H1 (cell line): ENCODE data around the gene RIPOR3. TPM values are rescaled to one million over a fixed set of nuclear protein-coding genes. Genes with fewer than 3 reads are reported as not detected.

Experiments
- BACH1 ChIP-seq: IDR thresholded peaks from 2 replicates; pipeline ENCODE4 v1.6.1; 2012; ENCODE audit warnings: low read length, improper control_type of control experiment
- GTF2F1 ChIP-seq: IDR thresholded peaks from 2 replicates; pipeline ENCODE4 v1.6.1; 2012; ENCODE audit warnings: low read depth, low read length, improper control_type of control experiment, borderline replicate concordance
- NANOG ChIP-seq: IDR thresholded peaks from 2 replicates; pipeline ENCODE4 v1.6.1; 2011; ENCODE audit warnings: low read length, low read depth, mild to moderate bottlenecking, inconsistent platforms; ENCODE audit not compliant: insufficient read depth, poor library complexity, severe bottlenecking
- RXRA ChIP-seq: IDR thresholded peaks from 2 replicates; pipeline ENCODE4 v1.6.1; 2011; ENCODE audit warnings: low read depth, mild to moderate bottlenecking, low read length, moderate library complexity; ENCODE audit not compliant: insufficient read depth
- SP1 ChIP-seq: IDR thresholded peaks from 2 replicates; pipeline ENCODE4 v1.6.1; 2011; ENCODE audit warnings: low read depth, low read length
- SUZ12 ChIP-seq: fragments of 200-600 bp; sonication (generic); IDR thresholded peaks from 2 replicates; pipeline ENCODE4 v1.6.1; 2012; ENCODE audit warnings: mild to moderate bottlenecking, inconsistent platforms, low read length, moderate library complexity, mixed read lengths
- YY1 ChIP-seq: IDR thresholded peaks from 2 replicates; pipeline ENCODE4 v1.6.1; 2011; ENCODE audit warnings: low read depth, mild to moderate bottlenecking, low read length
- polyA plus RNA-seq, 7 experiments: library from polyadenylated mRNA; depleted of rRNA in 3 of 7; stranded (reverse) in 5 of 7; unstranded in 2 of 7; fragments of >200 nt in 5 of 7; fragments of 200-250 nt in 2 of 7; gene quantifications; 1 replicate in 5 of 7; 2 replicates in 1 of 7; 4 replicates in 1 of 7; pipeline versions ENCODE4 v1.2.1 to v1.2.3, GENCODE V29; 2011 to 2013; ENCODE audit warnings: missing spikeins in 2 of 7, mixed read lengths in 2 of 7
- total RNA-seq: library from RNA; stranded (reverse); fragmentation: NEBNext Ultra II Directional; extraction: Animal tissue kit (Norgen Biotek cat#: 25700); gene quantifications from 2 replicates; pipeline ENCODE4 v1.2.1, GENCODE V29; 2021

Gene RIPOR3
- total and polyA plus RNA-seq, 2 of the 8 experiments (the other 6 are each of a cell fraction or from before 2014, with no cell fraction given) = 3.6 to 4.5 TPM

GRCh38 chr20:50694379-50695134, 3.2 kb upstream of the RIPOR3 start (continued):
- TF ChIP-seq NANOG (no peak), GTF2F1 (no peak), BACH1 (no peak), RXRA (no peak), SUZ12 (no peak), YY1 (no peak), SP1 (no peak)
